DMS53 (cell line): ENCODE data around the gene RASGRP4.

Experiments
- DNase-seq: peaks from one replicate; lab custom pipeline; 2025; lab: John Stamatoyannopoulos, UW

RASGRP4 gene

GRCh38 chr19:38389101-38389925 is 36.7 kb downstream of the RASGRP4 start:
- DNase-seq, result peak; percentile 78

- DNase-seq, result peak; percentile 75
These were observed 37.5 kb downstream of the RASGRP4 start, which contains the start of gene SPRED3 for GRCh38 chr19:38388349-38389100. Gene SPRED3 (plus strand): TSS chr19:38388697. CDS start chr19:38390303, 1,606 bp downstream.

- peak; percentile 94 for DNase-seq
These were observed 38.3 kb downstream of the RASGRP4 start, which contains the start of gene GGN for GRCh38 chr19:38387550-38388348. Gene GGN (minus strand): TSS chr19:38388034. CDS start chr19:38387261, 773 bp downstream.

GRCh38 chr19:38386971-38387549 is 39.0 kb downstream of the RASGRP4 start:
- DNase-seq, result peak; percentile 62

- DNase-seq, result peak; percentile 63
These were observed 39.6 kb downstream of the RASGRP4 start for GRCh38 chr19:38386300-38386970.

GRCh38 chr19:38385804-38386257 is 40.2 kb downstream of the RASGRP4 start:
- DNase-seq, result peak; percentile 69

- no peak for DNase-seq
These were observed 40.8 kb downstream of the RASGRP4 start for GRCh38 chr19:38385057-38385803.

GRCh38 chr19:38384209-38385027 is 41.6 kb downstream of the RASGRP4 start:
- peak; percentile 62 for DNase-seq

GRCh38 chr19:38383743-38384142 is 42.3 kb downstream of the RASGRP4 start:
- no peak for DNase-seq

- no peak for DNase-seq
These were observed 42.8 kb downstream of the RASGRP4 start for GRCh38 chr19:38383184-38383583.

- DNase-seq, result no peak
These were observed 44.9 kb downstream of the RASGRP4 start for GRCh38 chr19:38381138-38381537.

GRCh38 chr19:38378866-38379265 is 47.2 kb downstream of the RASGRP4 start:
- no peak for DNase-seq

- no peak for DNase-seq
These were observed 49.0 kb downstream of the RASGRP4 start for GRCh38 chr19:38377052-38377451.

- no peak for DNase-seq
These were observed 49.4 kb downstream of the RASGRP4 start for GRCh38 chr19:38376576-38376975.

GRCh38 chr19:38375748-38376147 is 50.3 kb downstream of the RASGRP4 start:
- DNase-seq, result no peak

GRCh38 chr19:38375098-38375493 is 50.9 kb downstream of the RASGRP4 start:
- no peak for DNase-seq

GRCh38 chr19:38374332-38375097 is 51.5 kb downstream of the RASGRP4 start, which contains the start of gene PSMD8:
Gene PSMD8 (plus strand): TSS chr19:38374571. CDS start chr19:38374602, 31 bp downstream.
- peak; percentile 100 for DNase-seq

GRCh38 chr19:38373907-38374331 is 52.1 kb downstream of the RASGRP4 start:
- no peak for DNase-seq
